Skeletal muscle tissue (tissue), 4 donors: ENCODE data around the gene INPP5A. TPM values are rescaled to one million over a fixed set of nuclear protein-coding genes. Genes with fewer than 3 reads are reported as not detected.

ENCODE experiments used
- H3K27ac ChIP-seq: one replicate; pipeline ENCODE4 v1.7.0; 2013; ENCODE audit warnings: mild to moderate bottlenecking, low read depth, low read length, inconsistent platforms
- H3K27me3 ChIP-seq, 3 donors: one replicate each; pipeline ENCODE4 v1.7.0; 2013; ENCODE audit warnings: low read length in 3 of 3; ENCODE audit not compliant: control insufficient read depth in 3 of 3, insufficient read depth in 3 of 3
- H3K36me3 ChIP-seq, 3 donors: one replicate each; pipeline ENCODE4 v1.7.0; 2013; ENCODE audit warnings: low read length in 3 of 3; ENCODE audit not compliant: control insufficient read depth in 3 of 3, insufficient read depth in 3 of 3
- H3K4me1 ChIP-seq, 3 donors: one replicate each; pipeline ENCODE4 v1.7.0; 2013; ENCODE audit warnings: low read length in 3 of 3, mild to moderate bottlenecking in 3 of 3; ENCODE audit not compliant: control insufficient read depth in 3 of 3, insufficient read depth in 3 of 3
- H3K4me3 ChIP-seq, 3 donors: one replicate each; pipeline ENCODE4 v1.7.0; 2013; ENCODE audit warnings: low read length in 3 of 3
- H3K9ac ChIP-seq, 3 donors: one replicate each; pipeline ENCODE4 v1.7.0; 2013; ENCODE audit warnings: low read length in 3 of 3, mild to moderate bottlenecking in 3 of 3, moderate library complexity in 2 of 3, low read depth in 1 of 3
- H3K9me3 ChIP-seq, 3 donors: one replicate each; pipeline ENCODE4 v1.7.0; 2013; ENCODE audit warnings: low read length in 3 of 3; ENCODE audit not compliant: control insufficient read depth in 3 of 3
- total RNA-seq: library from RNA; depleted of rRNA; stranded (reverse); fragments of >200 nt; gene quantifications from one replicate; pipeline ENCODE4 v1.2.3, GENCODE V29; 2014
- donor health status: Osteomylitis.

The INPP5A gene
- total RNA-seq, 1 donor from 2014 or later, result 50.6 TPM

- H3K4me1 ChIP-seq, result peaks cover 3 to 13% (median 4%) of the 10 kb centered on the region in 3 donors
- no peaks in the 10 kb centered on the region for H3K27me3 ChIP-seq
- H3K36me3 ChIP-seq, result peaks cover 0 to 3% (median 0%) of the 10 kb centered on the region in 3 donors
- H3K27ac ChIP-seq, result peak overlapping the region; percentile 71
- H3K9me3 ChIP-seq, result no peaks in the 10 kb centered on the region
- no peak overlapping the region for H3K9ac ChIP-seq
- no peak overlapping the region for H3K4me3 ChIP-seq
These were observed 184.1 kb downstream of the INPP5A start for GRCh38 chr10:132721725-132722124.

DNA sequence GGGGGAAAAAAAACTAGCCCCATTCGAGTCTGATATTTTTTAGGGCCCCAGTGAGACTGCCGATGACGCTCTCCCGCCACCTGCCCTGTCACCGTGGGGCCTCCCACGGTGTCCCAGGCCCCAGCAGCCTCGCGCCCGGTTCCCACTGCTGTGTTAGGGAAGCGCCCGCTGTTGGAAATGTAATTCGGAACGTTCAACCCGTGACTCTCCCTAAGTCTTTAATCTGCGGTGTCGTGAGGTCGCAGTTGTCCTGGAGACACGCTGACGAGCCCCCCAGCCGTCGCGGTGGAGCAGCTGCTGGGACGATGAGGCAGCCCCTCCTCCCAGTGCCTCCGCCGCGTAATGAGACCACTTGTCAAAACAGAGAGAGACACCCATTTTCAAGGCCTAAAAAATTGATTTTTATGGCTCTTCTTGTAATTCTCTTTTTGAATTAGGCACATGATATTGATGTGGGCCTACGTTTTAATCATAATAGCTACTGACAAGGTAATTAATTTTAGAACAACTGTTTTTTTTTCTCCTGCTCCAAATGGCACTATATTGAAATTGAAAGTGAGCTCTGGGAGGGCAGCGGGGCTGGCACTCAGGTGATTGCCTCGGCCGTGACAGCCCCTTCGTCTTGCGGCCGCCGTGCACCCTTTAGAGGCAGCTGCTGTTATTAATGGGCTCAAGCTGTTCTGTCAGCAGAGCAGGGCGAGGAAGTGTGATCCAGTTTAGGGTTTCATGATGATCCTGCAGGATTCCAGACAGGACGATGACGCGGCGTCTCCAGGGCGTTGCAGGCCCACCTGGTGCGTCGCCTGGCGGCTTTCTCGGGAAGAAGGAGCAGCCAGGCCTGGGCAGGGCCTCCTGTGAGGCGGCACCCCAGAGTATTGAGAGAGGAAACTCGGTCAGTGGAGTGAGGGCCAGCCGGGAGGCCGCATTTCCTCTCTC lies 185.1 kb downstream of the INPP5A start:
- Histone ChIP-seq H3K4me1 (peaks cover 3 to 13% (median 4%) of the 10 kb centered on the region in 3 donors), H3K9me3 (no peaks in the 10 kb centered on the region), H3K36me3 (peaks cover 4 to 11% (median 7%) of the 10 kb centered on the region in 3 donors), H3K27ac (peak overlapping the region; percentile 71), H3K9ac (peak overlapping the region in 2 of 3 donors; percentile 54 to 66), H3K4me3 (peak overlapping the region in 1 of 3 donors; percentile 56), H3K27me3 (no peaks in the 10 kb centered on the region)

- H3K4me1 ChIP-seq, result peaks cover 3 to 13% (median 4%) of the 10 kb centered on the region in 3 donors
- H3K9ac ChIP-seq, result peak overlapping the region in 2 of 3 donors; percentile 54 to 66
- peak overlapping the region in 1 of 3 donors; percentile 56 for H3K4me3 ChIP-seq
- no peaks in the 10 kb centered on the region for H3K9me3 ChIP-seq
- H3K27ac ChIP-seq, result peak overlapping the region; percentile 71
- H3K27me3 ChIP-seq, result no peaks in the 10 kb centered on the region
- peaks cover 5 to 17% (median 11%) of the 10 kb centered on the region in 3 donors for H3K36me3 ChIP-seq
These were observed 185.9 kb downstream of the INPP5A start for GRCh38 chr10:132723330-132723970.

- Histone ChIP-seq H3K9ac (no peak overlapping the region), H3K4me1 (peaks cover 3 to 13% (median 4%) of the 10 kb centered on the region in 3 donors), H3K27ac (no peak overlapping the region), H3K9me3 (no peaks in the 10 kb centered on the region), H3K36me3 (peaks cover 5 to 17% (median 11%) of the 10 kb centered on the region in 3 donors), H3K27me3 (no peaks in the 10 kb centered on the region), H3K4me3 (no peak overlapping the region)
These were observed 186.9 kb downstream of the INPP5A start for GRCh38 chr10:132724446-132724845.

DNA sequence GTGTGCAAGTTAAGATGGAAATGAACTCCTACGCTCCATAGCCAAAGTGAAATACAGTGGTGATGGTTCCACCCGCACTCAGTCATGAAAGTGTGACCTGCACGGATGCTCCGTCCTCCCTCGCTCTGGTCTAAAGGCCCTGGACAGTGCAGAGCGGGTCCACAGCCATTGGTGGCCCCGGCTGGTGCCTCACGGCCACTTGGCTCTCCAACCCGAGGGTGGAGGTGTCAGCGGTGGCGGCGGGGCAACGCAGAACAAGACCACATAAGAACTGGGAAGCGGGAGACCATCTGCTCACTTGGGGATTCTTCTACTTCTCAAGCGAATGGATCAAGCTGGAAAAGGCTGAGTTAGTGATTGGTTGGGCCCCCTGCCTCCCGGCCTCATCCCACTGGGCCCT lies 187.6 kb downstream of the INPP5A start:
- no peaks in the 10 kb centered on the region for H3K27me3 ChIP-seq
- peaks cover 9 to 17% (median 11%) of the 10 kb centered on the region in 3 donors for H3K36me3 ChIP-seq
- H3K27ac ChIP-seq, result no peak overlapping the region
- H3K4me3 ChIP-seq, result no peak overlapping the region
- peaks cover 3 to 13% (median 4%) of the 10 kb centered on the region in 3 donors for H3K4me1 ChIP-seq
- no peaks in the 10 kb centered on the region for H3K9me3 ChIP-seq
- no peak overlapping the region for H3K9ac ChIP-seq

DNA sequence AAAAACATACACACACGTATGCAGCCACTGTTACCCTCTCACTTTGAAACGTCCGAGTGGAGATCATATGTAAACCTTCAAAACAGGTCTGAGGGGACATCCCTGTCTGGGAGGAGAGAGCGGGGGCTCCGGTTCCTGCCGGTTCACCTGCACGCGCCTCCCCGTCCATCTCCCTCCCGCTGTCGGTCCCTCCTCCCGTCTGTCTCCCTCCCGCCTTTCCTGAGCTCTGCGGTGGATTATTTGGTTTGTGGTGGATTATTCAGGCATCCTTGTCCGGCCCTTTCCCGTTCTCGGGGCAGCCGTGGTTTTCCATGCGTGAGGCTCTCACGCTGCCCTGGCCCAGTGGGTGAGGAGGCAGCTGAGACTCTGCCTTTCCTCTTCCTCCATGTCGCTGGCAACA lies 188.6 kb downstream of the INPP5A start:
- Histone ChIP-seq H3K27ac (no peak overlapping the region), H3K36me3 (peaks cover 11 to 17% (median 15%) of the 10 kb centered on the region in 3 donors), H3K4me3 (no peak overlapping the region), H3K9ac (no peak overlapping the region), H3K9me3 (no peaks in the 10 kb centered on the region), H3K4me1 (peaks cover 3 to 13% (median 4%) of the 10 kb centered on the region in 3 donors), H3K27me3 (no peaks in the 10 kb centered on the region)

GRCh38 chr10:132726951-132727350 lies 189.4 kb downstream of the INPP5A start:
- Histone ChIP-seq H3K36me3 (peaks cover 11 to 19% (median 17%) of the 10 kb centered on the region in 3 donors), H3K27ac (no peak overlapping the region), H3K4me1 (peaks cover 3 to 13% (median 4%) of the 10 kb centered on the region in 3 donors), H3K9ac (no peak overlapping the region), H3K27me3 (no peaks in the 10 kb centered on the region), H3K4me3 (no peak overlapping the region), H3K9me3 (no peaks in the 10 kb centered on the region)

DNA sequence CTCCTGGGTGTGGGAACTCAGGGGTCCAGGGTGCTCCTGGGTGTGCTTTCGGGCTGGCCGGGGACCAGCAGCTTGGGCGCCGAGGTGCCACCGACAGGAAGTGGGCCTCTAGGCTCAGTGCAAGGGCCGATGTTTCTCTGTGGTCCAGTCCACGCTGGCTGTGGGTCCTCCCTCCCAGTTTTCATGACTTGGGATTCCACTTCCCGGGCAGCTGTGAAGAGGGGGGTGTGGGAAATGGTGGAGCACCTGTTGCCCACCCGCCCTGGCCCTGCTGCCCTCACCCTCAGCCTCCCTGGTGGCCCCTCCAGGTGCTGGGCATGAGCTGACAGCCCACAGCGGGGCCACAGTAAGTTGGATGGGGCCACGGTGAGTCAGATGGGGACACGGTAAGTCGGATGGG lies 189.8 kb downstream of the INPP5A start:
- Histone ChIP-seq H3K27ac (no peak overlapping the region), H3K4me1 (peaks cover 3 to 11% (median 4%) of the 10 kb centered on the region in 3 donors), H3K9me3 (no peaks in the 10 kb centered on the region), H3K27me3 (no peaks in the 10 kb centered on the region), H3K36me3 (peaks cover 11 to 19% (median 17%) of the 10 kb centered on the region in 3 donors), H3K9ac (no peak overlapping the region), H3K4me3 (no peak overlapping the region)

DNA sequence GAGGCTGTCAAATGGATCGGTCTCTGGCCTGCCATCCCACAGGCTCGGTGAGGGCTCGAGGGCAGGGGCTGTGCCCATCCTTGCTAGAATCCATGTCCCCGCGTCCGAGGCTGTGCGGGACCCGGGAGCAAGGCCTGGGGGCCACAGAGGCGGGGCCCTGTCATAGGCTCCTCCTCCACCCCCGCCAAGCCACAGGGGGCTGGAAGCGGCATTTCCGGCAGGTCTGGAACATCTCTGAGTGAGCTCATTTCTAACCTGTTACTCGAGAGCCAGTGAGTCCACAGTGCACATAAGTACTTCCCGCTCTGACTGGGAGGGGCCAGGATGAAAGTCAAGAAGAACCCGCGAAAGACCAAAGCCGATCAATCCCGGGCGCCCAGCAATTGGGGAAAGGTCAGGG lies 190.7 kb downstream of the INPP5A start:
- peaks cover 0 to 1% (median 0%) of the 10 kb centered on the region in 3 donors for H3K4me1 ChIP-seq
- H3K9me3 ChIP-seq, result no peaks in the 10 kb centered on the region
- H3K27ac ChIP-seq, result no peak overlapping the region
- peaks cover 11 to 19% (median 17%) of the 10 kb centered on the region in 3 donors for H3K36me3 ChIP-seq
- no peak overlapping the region for H3K9ac ChIP-seq
- H3K27me3 ChIP-seq, result no peaks in the 10 kb centered on the region
- no peak overlapping the region for H3K4me3 ChIP-seq
